ENCODE results near the gene IMPA2.

The IMPA2 gene

GRCh38 chr18:12009581-12010140, 28.4 kb downstream of the IMPA2 start:
- DNase-seq: no peak

GRCh38 chr18:12010187-12010802, 29.0 kb downstream of the IMPA2 start:
- no peak for DNase-seq

GRCh38 chr18:12011199-12011956, 30.1 kb downstream of the IMPA2 start:
- DNase-seq: no peak

- DNase-seq: no peak
These were observed 30.7 kb downstream of the IMPA2 start for GRCh38 chr18:12011957-12012549.

GRCh38 chr18:12012697-12013096, 31.4 kb downstream of the IMPA2 start:
- no peak for DNase-seq

GRCh38 chr18:12013186-12013916, 32.0 kb downstream of the IMPA2 start:
- DNase-seq: no peak

GRCh38 chr18:12014086-12014485, 32.8 kb downstream of the IMPA2 start:
- DNase-seq: no peak

- no peak for DNase-seq
These were observed 33.5 kb downstream of the IMPA2 start for GRCh38 chr18:12014521-12015415.

GRCh38 chr18:12015416-12016062, 34.2 kb downstream of the IMPA2 start:
- no peak for DNase-seq

GRCh38 chr18:12017081-12017480, 35.8 kb downstream of the IMPA2 start:
- no peak for DNase-seq

GRCh38 chr18:12018861-12019260, 37.6 kb downstream of the IMPA2 start:
- DNase-seq: no peak

GRCh38 chr18:12021077-12021476, 39.8 kb downstream of the IMPA2 start:
- no peak for DNase-seq

- no peak for DNase-seq
These were observed 40.3 kb downstream of the IMPA2 start for GRCh38 chr18:12021596-12021995.

- DNase-seq: no peak
These were observed 42.1 kb downstream of the IMPA2 start for GRCh38 chr18:12023375-12023774.

GRCh38 chr18:12026562-12026961, 45.3 kb downstream of the IMPA2 start:
- DNase-seq: no peak

- no peak for DNase-seq
These were observed 45.7 kb downstream of the IMPA2 start for GRCh38 chr18:12027046-12027445.

GRCh38 chr18:12027480-12027879, 46.2 kb downstream of the IMPA2 start:
- no peak for DNase-seq

- no peak for DNase-seq
These were observed 46.8 kb downstream of the IMPA2 start for GRCh38 chr18:12028040-12028628.

- no peak for DNase-seq
These were observed 47.4 kb downstream of the IMPA2 start for GRCh38 chr18:12028674-12029073.

- no peak for DNase-seq
These were observed 48.7 kb downstream of the IMPA2 start for GRCh38 chr18:12029786-12030584.
